ENCODE results near the gene KRTAP4-12. TPM values are rescaled to one million over a fixed set of nuclear protein-coding genes. Genes with fewer than 3 reads are reported as not detected.
"Not testable (repeated sequence)": the region's sequence is repeated elsewhere in the genome, so short reads cannot be mapped to it uniquely, and the experiment has no call there.

KRTAP4-12 gene
- total RNA-seq, 4 donors from 2014 or later: not detected

DNA sequence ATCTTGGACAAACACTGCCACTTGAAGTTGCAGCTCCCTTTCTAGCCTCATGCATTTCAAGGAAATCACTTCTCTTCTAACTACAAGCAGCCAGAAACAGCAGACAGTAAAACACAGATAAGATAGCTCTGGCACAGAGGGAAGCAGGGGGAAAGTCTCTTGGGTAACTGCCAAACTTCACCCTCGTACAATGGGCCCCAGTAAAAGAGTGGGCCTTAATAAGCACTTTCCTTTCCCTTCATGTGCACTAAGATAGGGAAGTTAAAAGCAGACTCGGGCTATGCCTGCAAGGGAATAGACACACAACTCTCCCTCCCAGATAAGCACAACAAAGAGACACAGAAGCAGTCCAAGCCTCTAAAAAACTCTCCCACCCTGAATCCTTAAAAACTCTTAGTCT, 29.9 kb upstream of the KRTAP4-12 start:
- Histone ChIP-seq H3K27me3 (peaks cover 0 to 12% (median 0%) of the 10 kb centered on the region in 4 donors), H3K4me1 (no peaks in the 10 kb centered on the region), H3K27ac (no peak overlapping the region), H3K9me3 (no peaks in the 10 kb centered on the region), H3K4me3 (no peak overlapping the region), H3K36me3 (no peaks in the 10 kb centered on the region)
- no peak for DNase-seq
- WGBS, 2 donors: 50 to 83% methylated on average over 2 of the region's 2 CpGs
- no peak for TF ChIP-seq POLR2A (IDR thresholded peaks at IDR 0.05)
- TF ChIP-seq, protein P1, sequence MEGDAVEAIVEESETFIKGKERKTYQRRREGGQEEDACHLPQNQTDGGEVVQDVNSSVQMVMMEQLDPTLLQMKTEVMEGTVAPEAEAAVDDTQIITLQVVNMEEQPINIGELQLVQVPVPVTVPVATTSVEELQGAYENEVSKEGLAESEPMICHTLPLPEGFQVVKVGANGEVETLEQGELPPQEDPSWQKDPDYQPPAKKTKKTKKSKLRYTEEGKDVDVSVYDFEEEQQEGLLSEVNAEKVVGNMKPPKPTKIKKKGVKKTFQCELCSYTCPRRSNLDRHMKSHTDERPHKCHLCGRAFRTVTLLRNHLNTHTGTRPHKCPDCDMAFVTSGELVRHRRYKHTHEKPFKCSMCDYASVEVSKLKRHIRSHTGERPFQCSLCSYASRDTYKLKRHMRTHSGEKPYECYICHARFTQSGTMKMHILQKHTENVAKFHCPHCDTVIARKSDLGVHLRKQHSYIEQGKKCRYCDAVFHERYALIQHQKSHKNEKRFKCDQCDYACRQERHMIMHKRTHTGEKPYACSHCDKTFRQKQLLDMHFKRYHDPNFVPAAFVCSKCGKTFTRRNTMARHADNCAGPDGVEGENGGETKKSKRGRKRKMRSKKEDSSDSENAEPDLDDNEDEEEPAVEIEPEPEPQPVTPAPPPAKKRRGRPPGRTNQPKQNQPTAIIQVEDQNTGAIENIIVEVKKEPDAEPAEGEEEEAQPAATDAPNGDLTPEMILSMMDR (IDR thresholded peaks at IDR 0.05): no peak
- intact Hi-C loops (cut with DNase I): no loop called here

DNA sequence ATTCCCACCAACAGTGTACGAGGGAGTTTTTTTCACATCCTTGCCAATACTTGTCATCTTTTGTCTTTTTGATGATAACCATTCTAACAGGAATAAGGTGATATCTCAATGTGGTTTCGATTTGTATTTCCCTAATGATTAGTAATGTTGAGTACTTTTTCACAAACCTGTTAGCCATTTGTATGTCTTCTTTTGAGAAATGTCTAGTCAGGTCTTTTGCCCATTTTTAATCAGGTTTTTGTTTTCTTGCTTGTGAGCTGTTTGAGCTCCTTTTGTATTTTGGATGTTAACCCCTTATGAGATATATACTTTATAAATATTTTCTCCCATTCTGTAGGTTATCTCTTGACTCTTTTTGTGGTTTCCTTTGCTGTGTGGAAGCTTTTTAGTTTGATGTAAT, 27.5 kb upstream of the KRTAP4-12 start:
- 72 to 73% methylated on average over 2 of the region's 2 CpGs for WGBS, 2 donors
- intact Hi-C loops (cut with DNase I): no loop called here
- TF ChIP-seq, protein P1 (IDR thresholded peaks at IDR 0.05): no peak
- TF ChIP-seq POLR2A (IDR thresholded peaks at IDR 0.05): no peak
- H3K9me3 ChIP-seq: no peaks in the 10 kb centered on the region
- no peak overlapping the region for H3K27ac ChIP-seq
- no peak for DNase-seq
- H3K4me1 ChIP-seq: no peaks in the 10 kb centered on the region
- H3K4me3 ChIP-seq: no peak overlapping the region
- no peaks in the 10 kb centered on the region for H3K27me3 ChIP-seq
- no peaks in the 10 kb centered on the region for H3K36me3 ChIP-seq

DNA sequence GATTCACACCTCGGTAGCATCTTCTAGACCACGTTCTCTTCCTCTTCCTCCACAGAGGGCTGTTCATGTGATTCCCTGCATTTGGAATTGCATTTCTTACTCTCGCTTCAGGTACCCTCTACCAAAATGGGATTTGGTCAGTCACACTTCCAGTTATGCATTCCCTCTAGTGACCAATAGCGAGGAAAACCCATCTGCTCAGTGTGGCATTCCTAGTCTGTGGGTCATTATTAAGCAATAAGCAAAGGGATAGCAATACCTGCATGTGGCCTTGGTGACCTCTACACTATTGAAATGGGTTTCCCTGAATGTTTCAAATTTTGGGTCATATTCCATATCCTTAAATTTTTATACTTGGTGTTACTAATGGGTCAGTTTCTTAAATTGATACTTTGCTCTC, 26.0 kb upstream of the KRTAP4-12 start:
- no peaks in the 10 kb centered on the region for H3K27me3 ChIP-seq
- intact Hi-C loops (cut with DNase I): no loop called here
- DNase-seq: no peak
- H3K9me3 ChIP-seq: no peaks in the 10 kb centered on the region
- no peak overlapping the region for H3K4me3 ChIP-seq
- 79 to 84% methylated on average over 4 of the region's 4 CpGs for WGBS, 2 donors
- no peak overlapping the region for H3K27ac ChIP-seq
- no peak for TF ChIP-seq POLR2A (IDR thresholded peaks at IDR 0.05)
- TF ChIP-seq, protein P1 (IDR thresholded peaks at IDR 0.05): no peak
- no peaks in the 10 kb centered on the region for H3K4me1 ChIP-seq
- no peaks in the 10 kb centered on the region for H3K36me3 ChIP-seq

DNA sequence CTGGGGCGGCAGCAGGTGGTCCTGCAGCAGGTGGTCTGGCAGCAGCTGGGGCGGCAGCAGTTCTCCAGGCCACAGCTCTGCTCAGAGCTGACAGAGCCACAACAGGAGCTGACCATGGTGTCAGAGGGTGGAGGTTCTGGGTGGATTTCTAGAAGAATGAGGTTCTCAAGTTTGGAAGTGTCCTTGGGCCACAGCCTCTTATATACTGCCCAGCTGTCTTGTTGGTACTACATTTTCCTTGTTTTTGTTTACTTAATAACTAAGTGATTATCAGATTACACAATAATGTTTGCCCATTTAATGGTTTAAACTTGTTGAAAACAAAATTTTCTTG, 25.6 kb upstream of the KRTAP4-12 start, which contains the start of gene KRTAP4-5:
Gene KRTAP4-5 (minus strand): TSS at position 174 of the 334 bp plus-strand sequence. CDS start 58 bp downstream, at position 116.
- TF ChIP-seq, protein P1 (IDR thresholded peaks at IDR 0.05): no peak
- intact Hi-C loops (cut with DNase I): no loop called here
- Histone ChIP-seq H3K4me1 (no peaks in the 10 kb centered on the region), H3K36me3 (no peaks in the 10 kb centered on the region), H3K27ac (no peak within 1 kb of the TSS), H3K9me3 (no peaks in the 10 kb centered on the region), H3K4me3 (no peak within 1 kb of the TSS), H3K27me3 (no peaks in the 10 kb centered on the region)
- DNase-seq: no peak
- 69% methylated on average over 2 of the region's 2 CpGs; no CpG with 5 or more reads in 1 of the 2 donors for WGBS, 2 donors

DNA sequence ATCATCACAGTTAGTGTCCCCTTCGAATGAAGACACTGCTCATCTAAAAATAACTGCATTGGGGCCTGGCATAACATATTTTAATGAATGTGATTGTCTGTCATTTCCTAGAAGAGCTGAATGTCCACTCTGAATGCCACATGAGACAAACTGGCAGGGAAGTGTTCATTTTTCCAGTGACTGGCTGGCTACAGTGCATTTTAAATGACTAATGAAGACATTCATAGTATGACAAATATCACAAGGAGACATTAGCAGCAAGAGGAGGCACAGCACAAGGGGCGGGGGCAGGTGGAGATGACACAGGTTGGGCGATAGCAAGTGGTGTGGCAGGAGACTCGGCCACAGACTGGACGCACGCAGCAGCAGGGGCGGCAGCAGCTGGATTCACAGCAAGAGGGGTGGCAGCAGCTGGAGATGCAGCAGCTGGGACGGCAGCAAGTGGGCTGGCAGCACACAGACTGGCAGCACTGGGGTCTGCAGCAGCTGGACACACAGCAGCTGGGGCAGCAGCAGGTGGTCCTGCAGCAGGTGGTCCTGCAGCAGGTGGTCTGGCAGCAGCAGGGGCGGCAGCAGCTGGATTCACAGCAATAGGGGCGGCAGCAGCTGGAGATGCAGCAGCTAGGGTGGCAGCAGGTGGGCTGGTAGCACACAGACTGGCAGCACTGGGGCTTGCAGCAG, 25.1 kb upstream of the KRTAP4-12 start:
- H3K36me3 ChIP-seq; intact Hi-C loops (cut with DNase I); DNase-seq; H3K27ac ChIP-seq; H3K27me3 ChIP-seq; H3K4me3 ChIP-seq; H3K9me3 ChIP-seq; H3K4me1 ChIP-seq: not testable (repeated sequence)
- 76 to 82% methylated on average over 7 to 8 of the region's 10 CpGs for WGBS, 2 donors
